Measurements from ENCODE around the gene CTU1.
"Not testable (repeated sequence)": the region's sequence is repeated elsewhere in the genome, so short reads cannot be mapped to it uniquely, and the experiment has no call there.

CTU1 gene

DNA sequence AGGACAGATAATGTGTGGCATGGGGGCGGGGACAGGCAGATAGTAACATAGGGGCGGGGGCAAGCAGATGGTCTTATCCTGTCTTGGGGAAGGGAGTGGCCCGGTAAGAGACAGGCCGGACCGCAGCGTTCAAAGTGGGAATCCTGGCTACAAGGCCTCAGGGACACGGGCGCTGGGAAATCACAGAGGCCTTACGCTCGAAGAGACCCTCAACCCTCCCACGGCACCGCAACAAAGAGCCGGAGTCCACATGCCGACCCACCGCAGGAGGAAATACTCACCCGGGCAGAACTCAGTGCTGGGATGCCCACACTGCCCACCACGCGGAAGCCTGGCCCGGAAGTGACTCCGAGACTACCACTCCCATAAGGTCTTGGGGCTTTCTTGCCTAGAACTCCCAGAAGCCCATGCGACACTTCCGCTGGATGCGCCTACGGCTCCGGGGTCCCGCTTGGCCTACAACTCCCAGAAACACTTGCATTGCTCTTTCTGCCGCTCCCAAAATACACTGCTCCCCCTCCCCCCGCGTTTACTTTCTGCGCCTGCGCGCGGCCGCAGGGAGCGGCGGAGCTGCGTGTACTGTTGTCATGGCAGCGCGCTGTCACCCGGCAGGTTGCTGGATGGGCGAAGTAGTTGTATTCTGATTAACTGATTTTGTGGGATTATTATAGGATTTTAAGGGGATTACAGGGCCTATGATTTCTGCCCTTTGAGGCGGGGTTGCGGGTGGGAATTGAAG lies at the start of gene CTU1:
TSS of gene CTU1 (minus strand) at position 344 of the 739 bp plus-strand sequence. CDS start 3,840 bp downstream, outside the sequence.
- peak; percentile 99 for DNase-seq

DNA sequence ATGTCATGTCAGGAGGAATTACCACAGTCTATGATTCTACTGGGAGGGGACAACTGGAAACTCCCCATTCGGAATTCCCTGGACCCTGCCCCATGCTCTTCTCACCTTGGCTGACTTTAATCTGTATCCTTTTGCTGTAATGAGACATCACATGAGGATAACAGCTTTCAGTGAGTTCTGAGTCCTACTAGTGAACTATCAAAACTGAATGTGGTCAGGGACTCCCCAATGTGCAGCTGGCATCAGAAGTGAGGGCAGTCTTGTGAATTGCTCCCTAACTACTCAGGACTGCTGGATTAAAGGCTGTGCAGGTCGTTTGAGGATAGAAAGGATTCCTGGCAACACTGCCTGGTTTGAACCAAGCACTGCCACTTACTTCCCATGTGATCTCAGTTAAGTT lies 49.1 kb upstream of the CTU1 start:
- DNase-seq: no peak

DNA sequence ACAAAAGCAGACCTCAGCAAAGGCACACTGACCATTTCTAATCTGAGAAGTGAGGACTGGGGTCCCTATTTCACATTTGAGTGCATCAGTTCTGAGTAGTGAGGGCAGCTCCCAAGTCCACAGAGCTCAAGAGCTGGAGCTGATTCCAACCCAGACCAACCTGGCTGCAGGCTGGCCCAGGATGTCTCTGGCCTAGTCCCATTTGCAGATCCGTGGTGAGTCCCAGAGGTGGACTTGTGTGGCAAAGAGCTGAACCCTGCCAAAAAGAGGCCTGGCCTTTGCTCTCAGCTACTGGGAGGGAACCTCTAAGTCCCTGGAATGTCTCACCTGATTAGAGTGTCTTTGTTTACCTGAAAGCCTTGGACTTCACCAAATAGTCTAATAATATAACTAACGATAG lies 48.5 kb upstream of the CTU1 start:
- no peak for DNase-seq

DNA sequence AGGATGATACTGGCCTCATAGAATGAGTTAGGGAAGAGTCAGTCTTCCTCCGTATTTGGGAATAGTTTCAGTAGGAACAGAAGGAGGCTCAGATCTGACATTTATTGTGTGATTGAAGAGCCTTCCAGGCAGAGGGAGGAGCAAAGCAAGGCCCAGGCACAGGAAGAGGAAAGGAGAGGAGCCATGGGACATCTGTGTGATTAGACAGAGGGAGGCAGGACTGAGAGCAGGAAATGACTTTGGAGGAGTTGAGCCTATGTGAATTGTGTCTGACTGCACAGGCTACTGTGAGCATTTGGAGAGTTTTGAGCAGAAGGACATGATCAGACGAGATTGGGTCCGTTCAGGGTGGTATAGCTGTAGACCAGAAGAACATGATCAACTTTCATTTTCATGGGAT lies 42.4 kb upstream of the CTU1 start:
- DNase-seq: no peak

DNA sequence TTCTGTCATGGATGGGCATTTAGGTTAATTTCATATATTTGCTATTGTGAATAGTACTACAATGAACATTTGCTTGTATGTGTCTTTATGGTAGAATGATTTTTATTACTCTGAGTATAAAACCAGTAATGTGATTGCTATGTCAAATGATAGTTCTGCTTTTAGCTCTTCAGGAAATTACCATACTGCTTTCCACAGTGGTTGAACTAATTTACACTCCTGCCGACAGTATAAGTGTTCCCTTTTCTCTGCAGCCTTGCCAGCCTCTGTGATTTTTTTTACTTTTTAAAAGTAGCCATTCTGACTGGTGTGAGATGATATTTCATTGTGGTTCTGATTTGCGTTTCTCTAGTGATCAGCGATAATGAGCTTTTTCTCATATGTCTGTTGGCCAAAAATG lies 40.4 kb upstream of the CTU1 start:
- DNase-seq: no peak

DNA sequence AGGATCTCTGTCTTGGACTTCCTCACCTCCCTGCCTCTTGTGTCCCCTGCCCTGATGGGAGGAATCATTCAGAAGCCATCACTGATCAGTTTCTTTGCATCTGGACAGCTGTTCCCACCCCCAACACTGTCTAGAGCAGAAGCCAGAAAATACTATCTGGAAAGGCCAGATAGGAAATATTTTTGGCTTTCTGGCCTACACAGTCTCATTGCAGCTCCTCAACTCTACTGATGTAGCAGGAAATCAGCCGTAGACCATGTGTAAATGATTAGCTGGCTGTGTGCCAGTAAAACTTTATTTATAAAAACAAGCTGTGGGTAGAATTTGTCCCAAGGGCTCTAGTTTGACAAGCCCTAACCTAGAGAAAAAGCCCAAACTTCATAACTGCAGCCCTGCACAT lies 39.5 kb upstream of the CTU1 start:
- DNase-seq: no peak

DNA sequence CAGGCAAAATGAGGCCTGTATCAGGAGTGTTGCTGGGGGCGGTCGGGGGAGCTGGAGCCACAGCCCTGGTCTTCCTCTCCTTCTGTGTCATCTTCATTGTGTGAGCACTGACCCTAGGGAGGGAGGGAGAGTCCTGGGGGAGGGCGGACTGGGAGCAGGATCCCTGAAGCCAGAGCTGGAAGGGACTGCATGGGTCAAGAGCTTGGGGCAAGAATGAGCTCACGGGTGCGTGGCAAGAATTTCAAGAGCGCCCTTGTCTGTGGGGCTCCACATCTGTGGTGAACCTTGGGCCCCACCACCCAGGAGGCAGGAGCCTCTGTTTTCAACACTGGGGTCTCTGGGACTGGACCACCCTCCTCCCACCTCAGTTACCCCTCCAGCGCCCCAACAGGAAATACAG lies 38.5 kb upstream of the CTU1 start:
- DNase-seq: no peak

DNA sequence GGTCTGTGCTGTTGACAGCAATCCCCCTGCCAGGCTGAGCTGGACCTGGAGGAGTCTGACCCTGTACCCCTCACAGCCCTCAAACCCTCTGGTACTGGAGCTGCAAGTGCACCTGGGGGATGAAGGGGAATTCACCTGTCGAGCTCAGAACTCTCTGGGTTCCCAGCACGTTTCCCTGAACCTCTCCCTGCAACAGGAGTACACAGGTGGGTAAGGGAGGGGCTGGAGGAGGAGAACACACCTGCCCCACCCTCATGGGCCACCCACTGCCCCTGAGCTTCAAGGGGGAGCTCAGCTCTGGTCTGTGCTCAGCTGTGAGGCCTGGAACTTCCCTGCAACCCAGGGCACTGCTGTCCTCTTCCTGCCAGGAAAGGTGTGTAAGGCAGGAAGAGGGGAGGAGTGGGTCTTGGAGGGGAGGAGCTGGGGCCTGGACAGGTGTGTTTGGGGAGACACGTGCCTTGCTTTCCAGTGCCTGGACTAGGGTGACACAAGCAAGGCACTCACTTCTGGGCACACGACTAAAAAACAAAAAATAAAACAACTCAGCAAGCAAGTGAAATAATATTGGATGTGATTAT lies 37.8 kb upstream of the CTU1 start:
- no peak for DNase-seq

DNA sequence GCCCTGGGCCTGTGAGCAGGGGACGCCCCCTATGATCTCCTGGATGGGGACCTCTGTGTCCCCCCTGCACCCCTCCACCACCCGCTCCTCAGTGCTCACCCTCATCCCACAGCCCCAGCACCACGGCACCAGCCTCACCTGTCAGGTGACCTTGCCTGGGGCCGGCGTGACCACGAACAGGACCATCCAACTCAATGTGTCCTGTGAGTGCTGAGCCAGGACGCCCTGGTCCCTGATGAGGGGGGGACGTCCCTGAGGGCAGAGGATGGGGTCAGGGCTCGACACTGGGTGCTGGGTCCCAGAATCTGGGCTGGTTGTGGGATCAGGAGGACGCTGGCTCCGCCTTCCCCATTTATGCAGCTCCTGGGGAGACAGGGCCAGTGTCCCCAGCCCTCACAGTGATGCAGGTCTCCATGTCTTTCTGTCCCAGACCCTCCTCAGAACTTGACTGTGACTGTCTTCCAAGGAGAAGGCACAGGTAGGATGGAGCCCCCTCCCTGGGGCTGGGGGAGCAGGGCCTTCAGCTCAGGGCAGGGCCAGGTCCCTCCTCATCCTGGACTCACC lies 36.4 kb upstream of the CTU1 start:
- no peak for DNase-seq

DNA sequence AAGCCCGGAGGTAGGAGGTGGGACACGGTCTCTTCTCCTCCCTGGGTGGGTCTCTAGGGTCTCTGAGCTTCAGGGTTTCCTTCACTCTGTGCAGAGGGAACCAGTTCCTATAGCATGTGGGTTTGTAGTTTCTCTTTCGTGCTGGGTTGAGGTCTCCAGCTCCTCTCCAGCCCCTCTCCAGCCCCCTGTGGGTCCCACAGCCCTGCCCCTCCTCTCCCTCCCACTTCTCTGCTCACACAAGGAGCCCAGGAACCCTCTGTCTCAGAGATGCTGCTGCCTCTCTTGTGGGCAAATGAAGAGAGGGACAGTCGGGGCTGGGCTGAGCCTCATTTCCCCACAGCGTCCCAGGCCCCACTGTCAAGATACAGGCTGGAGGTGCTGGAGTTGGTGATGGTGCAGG lies 35.3 kb upstream of the CTU1 start:
- DNase-seq: no peak

DNA sequence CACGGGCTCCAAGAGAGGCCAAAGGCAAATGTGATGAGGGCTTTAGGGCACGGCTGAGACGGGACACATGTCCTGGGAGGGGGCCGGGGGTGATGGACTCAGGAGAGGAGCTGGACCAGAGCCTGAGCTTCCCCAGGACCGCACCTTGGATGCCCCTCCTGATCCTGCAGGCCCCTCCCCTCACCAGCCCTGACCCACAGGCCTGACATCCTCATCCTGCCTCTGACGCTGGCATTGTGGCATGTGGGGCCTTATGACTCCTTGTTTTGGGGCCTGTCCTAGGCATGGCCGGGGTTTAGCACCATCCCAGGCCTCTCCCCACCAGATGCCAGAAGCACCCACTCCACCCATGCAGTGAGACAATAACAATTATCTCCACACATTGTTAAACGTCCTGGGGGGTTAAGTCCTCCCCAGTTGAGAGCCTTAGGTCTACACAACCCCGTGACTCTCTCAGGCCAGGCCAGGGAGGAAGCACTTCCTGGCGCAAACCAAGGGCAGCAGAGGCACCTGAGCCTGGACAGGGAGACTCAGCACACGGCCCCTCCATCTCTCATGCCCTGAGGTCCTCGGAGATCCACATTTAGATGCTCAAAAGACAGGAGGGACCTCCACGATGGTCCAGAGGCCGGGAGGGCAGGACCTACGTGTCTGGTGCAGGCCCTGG lies 34.7 kb upstream of the CTU1 start:
- not testable (repeated sequence) for DNase-seq

DNA sequence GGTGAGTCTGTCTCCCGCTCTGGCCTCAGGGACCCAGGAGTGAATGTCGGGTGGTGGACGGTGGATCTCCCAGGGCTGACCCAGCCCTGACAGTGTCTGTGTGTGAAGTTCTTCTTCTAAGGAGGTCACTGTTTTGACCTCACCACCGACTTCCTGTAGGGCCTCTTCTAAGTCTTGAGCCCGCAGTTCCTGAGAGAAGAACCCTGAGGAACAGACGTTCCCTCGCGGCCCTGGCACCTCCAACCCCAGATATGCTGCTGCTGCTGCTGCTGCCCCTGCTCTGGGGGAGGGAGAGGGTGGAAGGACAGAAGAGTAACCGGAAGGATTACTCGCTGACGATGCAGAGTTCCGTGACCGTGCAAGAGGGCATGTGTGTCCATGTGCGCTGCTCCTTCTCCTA lies 33.9 kb upstream of the CTU1 start, which contains the start of gene SIGLEC7:
TSS of gene SIGLEC7 (plus strand) at position 183 of the 400 bp plus-strand sequence. CDS start at position 252, 69 bp downstream.
- peak in 1 of 2 donors; percentile 28 for DNase-seq

DNA sequence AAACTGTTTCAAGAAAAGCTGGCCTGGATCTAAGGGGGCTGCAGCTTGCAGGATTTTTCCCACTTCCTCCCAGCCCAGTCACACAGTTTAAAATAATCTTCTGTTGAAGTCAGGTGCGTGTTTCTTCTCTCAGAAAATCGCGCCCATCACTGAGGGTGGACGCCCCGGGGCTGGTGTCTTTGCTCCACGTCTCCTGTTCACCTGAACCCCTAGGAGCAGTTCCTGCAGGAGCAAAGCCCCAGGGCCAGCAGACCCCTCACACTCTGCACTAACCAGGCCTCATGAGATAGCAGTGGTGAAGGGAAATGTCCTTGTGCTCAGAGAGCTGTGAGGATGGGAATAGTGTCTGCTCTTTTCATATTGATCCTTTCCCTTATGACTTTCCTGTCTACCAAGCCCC lies 33.0 kb upstream of the CTU1 start:
- DNase-seq: no peak

DNA sequence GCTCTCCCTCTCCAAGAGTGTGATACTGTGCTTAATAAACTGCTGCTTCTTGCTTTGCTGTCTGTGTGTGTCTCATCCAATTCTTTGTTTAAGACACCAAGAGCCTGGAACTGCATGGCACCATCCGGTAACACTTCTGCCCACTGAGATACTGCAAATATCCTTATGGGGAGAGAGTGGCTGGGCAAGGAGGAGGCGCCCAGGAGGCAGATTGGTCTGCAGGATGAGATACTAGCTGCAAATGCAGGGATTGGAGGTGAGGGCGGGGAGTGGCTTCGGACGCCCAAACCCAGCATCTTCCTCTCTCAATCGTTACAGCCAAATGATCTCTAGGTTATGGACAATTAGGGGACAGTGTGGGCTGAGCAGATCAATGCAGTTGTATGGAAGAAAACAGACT lies 32.2 kb upstream of the CTU1 start:
- no peak for DNase-seq

DNA sequence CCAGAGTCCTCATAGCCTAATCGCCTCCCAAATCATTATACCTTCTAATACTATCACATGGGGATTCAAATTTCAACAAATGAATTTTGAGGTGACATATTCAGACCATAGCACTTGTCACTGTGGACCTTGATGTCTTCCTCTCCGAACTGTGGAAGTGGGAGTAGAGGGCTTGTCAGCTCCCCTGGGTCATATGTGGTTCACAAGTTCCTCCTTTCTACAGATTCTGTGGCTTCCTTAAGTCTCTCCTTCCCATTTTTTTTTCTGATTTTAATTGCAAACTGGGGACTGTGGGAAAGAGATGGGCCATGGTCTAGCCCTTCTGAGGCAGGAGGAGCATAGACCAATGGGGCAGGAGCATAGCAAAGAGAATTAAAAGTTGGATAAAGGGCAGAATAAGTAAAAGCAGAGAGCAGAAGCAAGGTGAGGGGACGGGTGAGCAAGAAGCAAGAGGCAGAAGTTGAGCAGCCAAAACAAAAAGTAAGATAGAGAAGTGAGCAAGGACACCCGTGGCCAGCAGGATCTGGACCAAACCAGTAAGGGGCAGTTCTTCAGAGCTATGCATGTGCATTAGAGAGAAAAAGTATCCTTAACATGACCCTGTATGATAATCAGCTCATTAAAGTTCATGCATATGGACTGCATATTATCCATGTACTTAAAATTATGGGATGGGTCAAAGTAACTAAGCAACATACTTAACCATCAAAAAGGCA lies 31.2 kb upstream of the CTU1 start:
- DNase-seq: no peak

DNA sequence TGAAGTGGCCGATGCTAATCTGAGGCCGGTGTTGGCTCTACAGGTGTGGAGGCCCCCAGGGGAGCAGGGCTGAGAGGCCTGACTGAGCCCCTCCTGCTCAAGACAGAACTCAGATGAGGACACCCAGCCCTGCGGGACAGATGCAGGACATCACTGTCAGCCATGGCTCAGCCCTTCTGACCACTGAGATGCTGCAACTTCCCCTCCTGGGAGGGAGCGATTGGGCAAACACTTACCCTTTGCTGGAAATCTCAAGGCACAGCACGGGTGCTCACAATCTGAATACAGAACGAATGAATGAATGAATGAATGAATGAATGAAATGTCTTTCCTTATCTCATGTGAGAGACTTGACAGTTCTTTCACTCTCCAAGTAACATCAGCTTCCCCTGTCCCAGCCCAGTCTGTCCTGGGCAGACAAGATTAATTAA lies 30.4 kb upstream of the CTU1 start:
- peak in 1 of 2 donors; percentile 63 for DNase-seq

DNA sequence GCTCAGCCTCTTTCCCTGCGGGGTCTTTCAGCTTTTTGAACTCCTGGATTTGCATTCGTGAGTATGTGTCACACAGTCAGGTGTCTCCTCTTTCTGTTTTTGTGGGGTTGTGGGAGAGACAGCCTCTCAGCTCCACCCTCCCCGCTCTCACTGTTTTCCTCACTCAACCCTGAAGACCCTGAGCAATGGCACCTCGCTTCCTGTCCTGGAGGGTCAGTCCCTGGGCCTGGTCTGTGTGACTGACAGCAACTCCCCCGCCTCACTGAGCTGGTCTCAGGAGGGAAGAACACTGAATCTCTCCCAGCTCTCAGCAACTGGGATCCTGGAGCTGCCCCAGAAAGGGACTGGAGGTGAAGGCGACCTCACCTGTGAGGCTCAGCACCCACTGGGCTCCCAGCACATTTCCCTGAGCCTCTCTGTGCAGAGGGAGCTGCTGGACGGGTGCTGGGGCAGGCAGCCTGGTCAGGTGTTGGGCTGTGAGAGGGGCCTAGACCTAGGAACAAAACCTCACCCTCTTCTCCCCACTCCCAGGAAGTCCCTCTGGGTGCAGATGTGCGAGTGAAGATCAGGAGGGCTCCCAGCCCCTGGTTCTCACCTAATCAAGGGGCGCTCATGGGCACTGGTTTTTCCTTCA lies 29.7 kb upstream of the CTU1 start:
- DNase-seq: no peak

DNA sequence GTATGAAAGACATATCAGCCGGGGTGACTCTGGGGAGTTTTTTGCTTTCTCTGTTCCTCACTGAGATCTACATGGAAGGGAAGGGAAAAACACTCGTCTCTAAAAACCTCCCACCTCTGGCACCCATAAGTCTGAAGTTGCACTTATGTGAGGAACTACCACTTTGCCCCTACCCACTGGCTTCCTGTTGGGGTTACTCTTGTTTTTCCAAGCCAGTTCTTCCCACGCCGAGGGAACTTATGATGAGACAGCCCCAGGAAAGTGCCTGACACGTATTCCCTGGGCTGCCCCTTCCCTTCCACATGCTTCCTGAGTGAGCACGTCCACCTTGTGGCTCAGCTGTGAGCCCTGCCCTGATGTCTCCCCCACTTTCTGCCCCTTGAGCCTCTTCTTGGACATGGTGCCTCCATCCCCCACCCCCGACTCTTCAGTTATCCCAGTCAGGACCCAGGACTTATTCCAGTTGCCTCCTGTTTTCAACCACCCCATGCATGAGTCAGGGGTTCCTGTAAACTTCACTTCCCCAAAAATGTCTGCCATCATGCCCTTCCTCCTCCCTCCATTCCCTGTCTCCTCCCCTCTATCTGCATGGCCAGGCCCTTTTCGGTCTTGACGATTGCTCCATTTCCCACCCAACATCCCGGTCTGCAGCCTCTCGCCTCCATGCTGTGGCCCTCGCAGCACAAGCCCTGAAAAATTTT lies 28.8 kb upstream of the CTU1 start:
- DNase-seq: peak in 1 of 2 donors; percentile 53

DNA sequence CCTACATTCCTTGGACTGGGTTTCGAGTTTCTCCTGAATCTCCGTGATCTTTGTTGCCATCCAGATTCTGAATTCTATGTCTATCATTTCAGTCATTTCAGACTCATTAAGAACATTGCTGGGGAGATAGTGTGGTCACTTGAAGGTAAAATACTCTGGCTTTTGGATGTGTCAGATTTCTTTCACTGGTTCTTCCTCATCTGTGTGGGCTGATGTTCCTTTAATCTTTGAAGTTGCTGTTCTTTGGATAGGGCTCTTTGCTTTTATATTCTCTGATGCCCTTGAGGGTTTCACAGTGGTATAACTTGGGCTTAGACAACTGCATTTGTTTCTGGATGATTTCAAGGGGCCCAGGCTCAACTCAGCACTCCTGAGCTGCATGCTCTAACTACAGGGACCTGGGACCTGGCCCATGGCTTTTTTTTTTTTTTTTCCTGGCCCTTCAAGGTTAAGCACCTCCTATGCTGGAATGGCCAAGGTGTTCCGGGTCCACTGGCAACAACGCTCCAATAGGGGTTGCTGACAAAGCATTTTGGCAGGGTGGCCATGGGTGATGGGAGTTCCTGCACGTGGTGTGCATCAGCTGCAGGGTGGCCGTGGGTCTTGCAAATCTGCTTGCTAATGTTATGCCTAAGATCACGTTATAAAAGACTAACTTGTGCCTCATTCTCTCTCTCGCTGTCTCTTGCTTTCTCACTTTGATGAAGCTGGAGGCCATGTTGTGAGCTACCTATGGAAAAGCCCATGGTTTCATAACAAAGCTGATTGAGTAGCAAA lies 28.0 kb upstream of the CTU1 start:
- DNase-seq: no peak

DNA sequence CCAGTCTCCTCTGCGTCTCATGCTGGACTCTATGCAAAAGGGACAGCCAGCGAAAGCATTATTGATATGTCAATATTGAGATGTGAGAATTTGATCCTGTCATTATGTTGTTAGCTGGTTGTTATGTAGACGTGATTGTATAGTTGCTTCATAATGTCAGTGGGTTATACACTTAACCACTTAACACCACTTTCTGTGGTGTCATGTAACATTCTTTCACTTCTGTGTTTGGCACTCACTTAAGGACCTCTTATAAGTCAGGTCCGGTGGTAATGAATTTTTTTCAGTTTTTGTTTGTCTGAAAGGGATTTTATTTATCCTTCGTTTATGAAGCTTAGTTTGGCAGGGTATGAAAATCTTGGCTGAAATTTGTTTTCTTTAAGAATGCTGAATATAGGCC lies 26.8 kb upstream of the CTU1 start:
- DNase-seq: no peak

All from CD4-positive, alpha-beta T cell treated with Interleukin-4 for 1 hour (primary cell).